CD4-positive, alpha-beta T cell treated with Interleukin-15 for 1 hour (primary cell): ENCODE measurements around the gene LAMC1.

Experiments
- DNase-seq: peaks from one replicate; pipeline ENCODE4 v3.0.0-alpha.2; 2020

The LAMC1 gene

GRCh38 chr1:183080406-183080805 lies 57.2 kb downstream of the LAMC1 start:
- DNase-seq = no peak

GRCh38 chr1:183081402-183082120 lies 58.3 kb downstream of the LAMC1 start:
- DNase-seq = no peak

GRCh38 chr1:183082650-183083049 lies 59.4 kb downstream of the LAMC1 start:
- DNase-seq = no peak

GRCh38 chr1:183087001-183087400 lies 63.8 kb downstream of the LAMC1 start:
- DNase-seq = no peak

GRCh38 chr1:183089025-183089639 lies 65.9 kb downstream of the LAMC1 start:
- no peak for DNase-seq

GRCh38 chr1:183090391-183091006 lies 67.3 kb downstream of the LAMC1 start:
- no peak for DNase-seq

GRCh38 chr1:183091181-183091580 lies 68.0 kb downstream of the LAMC1 start:
- DNase-seq = no peak

- no peak for DNase-seq
These were observed 69.1 kb downstream of the LAMC1 start for GRCh38 chr1:183092350-183092749.

- no peak for DNase-seq
These were observed 69.9 kb downstream of the LAMC1 start for GRCh38 chr1:183093066-183093668.

- no peak for DNase-seq
These were observed 70.6 kb downstream of the LAMC1 start for GRCh38 chr1:183093786-183094298.

- no peak for DNase-seq
These were observed 71.1 kb downstream of the LAMC1 start for GRCh38 chr1:183094351-183094750.

- DNase-seq = no peak
These were observed 73.1 kb downstream of the LAMC1 start for GRCh38 chr1:183096351-183096750.

GRCh38 chr1:183096894-183097293 lies 73.7 kb downstream of the LAMC1 start:
- DNase-seq = no peak

- DNase-seq = no peak
These were observed 74.3 kb downstream of the LAMC1 start for GRCh38 chr1:183097438-183098051.

GRCh38 chr1:183098317-183098716 lies 75.1 kb downstream of the LAMC1 start:
- no peak for DNase-seq

GRCh38 chr1:183100361-183100974 lies 77.2 kb downstream of the LAMC1 start:
- DNase-seq = no peak

- no peak for DNase-seq
These were observed 77.9 kb downstream of the LAMC1 start for GRCh38 chr1:183101081-183101480.

GRCh38 chr1:183101841-183102276 lies 78.6 kb downstream of the LAMC1 start:
- DNase-seq = no peak

GRCh38 chr1:183103147-183103546 lies 79.9 kb downstream of the LAMC1 start:
- DNase-seq = no peak

- no peak for DNase-seq
These were observed 80.4 kb downstream of the LAMC1 start for GRCh38 chr1:183103577-183103976.

GRCh38 chr1:183105449-183105848 lies 82.2 kb downstream of the LAMC1 start:
- no peak for DNase-seq

- no peak for DNase-seq
These were observed 82.9 kb downstream of the LAMC1 start for GRCh38 chr1:183106166-183106565.

GRCh38 chr1:183106746-183107145 lies 83.5 kb downstream of the LAMC1 start:
- no peak for DNase-seq
